ENCODE data around the gene MRE11.

DNA sequence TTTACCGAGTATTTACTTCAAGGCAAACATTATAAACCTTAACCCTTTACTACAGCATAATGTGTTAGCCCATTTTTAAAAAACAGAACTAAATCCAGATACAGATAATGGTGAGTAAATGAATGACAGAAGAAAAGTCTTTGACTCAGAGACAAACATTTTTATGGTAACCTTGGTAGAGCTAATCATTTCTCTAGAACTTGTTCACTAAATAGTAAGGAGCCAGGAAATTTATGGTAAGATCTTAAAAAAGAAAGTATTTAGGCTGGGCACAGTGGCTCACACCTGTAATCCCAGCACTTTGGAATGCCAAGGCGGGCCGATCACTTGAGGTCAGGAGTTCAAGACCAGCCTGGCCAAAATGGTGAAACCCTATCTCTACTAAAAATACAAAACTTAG, 38.6 kb upstream of the MRE11 start:
- TF ChIP-seq, protein P1, sequence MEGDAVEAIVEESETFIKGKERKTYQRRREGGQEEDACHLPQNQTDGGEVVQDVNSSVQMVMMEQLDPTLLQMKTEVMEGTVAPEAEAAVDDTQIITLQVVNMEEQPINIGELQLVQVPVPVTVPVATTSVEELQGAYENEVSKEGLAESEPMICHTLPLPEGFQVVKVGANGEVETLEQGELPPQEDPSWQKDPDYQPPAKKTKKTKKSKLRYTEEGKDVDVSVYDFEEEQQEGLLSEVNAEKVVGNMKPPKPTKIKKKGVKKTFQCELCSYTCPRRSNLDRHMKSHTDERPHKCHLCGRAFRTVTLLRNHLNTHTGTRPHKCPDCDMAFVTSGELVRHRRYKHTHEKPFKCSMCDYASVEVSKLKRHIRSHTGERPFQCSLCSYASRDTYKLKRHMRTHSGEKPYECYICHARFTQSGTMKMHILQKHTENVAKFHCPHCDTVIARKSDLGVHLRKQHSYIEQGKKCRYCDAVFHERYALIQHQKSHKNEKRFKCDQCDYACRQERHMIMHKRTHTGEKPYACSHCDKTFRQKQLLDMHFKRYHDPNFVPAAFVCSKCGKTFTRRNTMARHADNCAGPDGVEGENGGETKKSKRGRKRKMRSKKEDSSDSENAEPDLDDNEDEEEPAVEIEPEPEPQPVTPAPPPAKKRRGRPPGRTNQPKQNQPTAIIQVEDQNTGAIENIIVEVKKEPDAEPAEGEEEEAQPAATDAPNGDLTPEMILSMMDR (IDR thresholded peaks at IDR 0.05) = no peak
- TF ChIP-seq EZH2 (IDR thresholded peaks at IDR 0.05; ENCODE audit: borderline replicate concordance, insufficient read depth, low read depth, low read length, poor library complexity, severe bottlenecking) = no peak

Measured in B cell (primary cell).